MG63 (cell line): ENCODE measurements around the gene PI3. TPM values are rescaled to one million over a fixed set of nuclear protein-coding genes. Genes with fewer than 3 reads are reported as not detected.

ENCODE experiments used
- DNase-seq: peaks from one replicate; pipeline ENCODE4 v3.0.0-alpha.2; 2020
- H3K27me3 ChIP-seq: fragments of 250-450 bp; sonication (Bioruptor Pico); 2 replicates; pipeline ENCODE4 v1.5.1; 2020; ENCODE audit warnings: mild to moderate bottlenecking, moderate library complexity
- H3K36me3 ChIP-seq: fragments of 250-450 bp; sonication (Bioruptor Pico); 2 replicates; pipeline ENCODE4 v1.5.1; 2020; ENCODE audit warnings: mild to moderate bottlenecking, moderate library complexity
- H3K4me3 ChIP-seq: fragments of 250-450 bp; sonication (Bioruptor Pico); 2 replicates; pipeline ENCODE4 v1.5.1; 2020; ENCODE audit warnings: mild to moderate bottlenecking, moderate library complexity
- H3K9me3 ChIP-seq: fragments of 250-450 bp; sonication (Bioruptor Pico); 2 replicates; pipeline ENCODE4 v1.5.1; 2020; ENCODE audit warnings: mild to moderate bottlenecking, moderate library complexity
- total RNA-seq: library from RNA; depleted of rRNA; stranded (reverse); fragments of >200 nt; shearing (Covaris generic); gene quantifications from 2 replicates; pipeline ENCODE4 v1.2.3, GENCODE V29; 2014; ENCODE audit warnings: low replicate concordance

Gene PI3
- total RNA-seq, 1 experiment from 2014 or later, result not detected

DNA sequence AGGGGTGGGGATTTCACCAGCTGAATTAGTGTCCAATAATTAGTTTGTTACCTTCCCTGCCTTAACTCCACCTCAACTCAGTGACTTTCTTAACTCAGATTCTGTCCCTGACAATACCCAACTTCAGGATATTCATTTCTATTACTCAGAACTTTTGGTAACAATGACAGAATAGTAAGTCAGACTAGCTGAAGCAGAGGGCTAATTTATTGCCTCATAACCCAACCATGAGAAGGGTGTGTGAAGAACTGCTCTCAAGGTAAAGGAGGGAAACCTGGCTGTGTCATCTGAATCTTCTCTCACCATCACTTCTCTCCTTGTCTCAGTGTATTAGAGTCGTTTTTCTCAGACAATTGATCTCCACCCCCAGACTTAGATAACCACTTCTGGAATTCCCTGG, 1.2 kb upstream of the PI3 start:
- Histone ChIP-seq H3K27me3 (peaks cover 7% of the 10 kb centered on the region; the same call in 1 of the 2 replicates), H3K9me3 (peaks cover 9% of the 10 kb centered on the region)
- no peak for DNase-seq

GRCh38 chr20:45176526-45177267, 2.0 kb downstream of the PI3 start:
- Histone ChIP-seq H3K4me3 (no peak overlapping the region), H3K9me3 (no peaks in the 10 kb centered on the region), H3K36me3 (no peaks in the 10 kb centered on the region), H3K27me3 (0 out of 2 replicates have a peak, but pooled peaks cover 5% of the 10 kb centered on the region)
- DNase-seq, result no peak

More for the DNA sequence above, 1.2 kb upstream of the PI3 start:
- no peaks in the 10 kb centered on the region for H3K36me3 ChIP-seq
- H3K4me3 ChIP-seq, result no peak overlapping the region

DNA sequence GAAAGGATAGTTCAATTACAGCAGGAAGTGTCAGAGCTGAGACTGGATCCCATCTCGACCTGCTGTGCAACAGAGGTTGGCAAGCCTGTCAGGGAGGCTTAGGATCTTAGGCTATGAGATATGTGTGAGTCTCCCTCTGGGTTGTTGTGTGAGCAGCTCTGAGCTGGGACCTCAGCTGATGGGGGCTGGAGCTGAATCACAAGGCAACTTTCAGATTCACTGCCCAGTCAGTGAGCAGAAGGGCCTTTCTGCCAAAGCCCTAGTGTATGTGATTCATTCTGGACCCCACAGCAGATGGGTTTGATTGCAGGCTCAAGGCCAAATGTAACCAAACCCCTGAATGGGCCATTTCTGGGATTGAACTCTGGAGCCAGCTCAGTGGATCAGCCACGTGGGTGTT, 4.5 kb downstream of the PI3 start:
- peak; percentile 94 for DNase-seq
- Histone ChIP-seq H3K36me3 (no peaks in the 10 kb centered on the region), H3K9me3 (no peaks in the 10 kb centered on the region), H3K27me3 (no peaks in the 10 kb centered on the region), H3K4me3 (no peak overlapping the region)

GRCh38 chr20:45181639-45182038, 6.9 kb downstream of the PI3 start:
- peak; percentile 55 for DNase-seq
- H3K9me3 ChIP-seq, result no peaks in the 10 kb centered on the region
- no peak overlapping the region for H3K4me3 ChIP-seq
- H3K36me3 ChIP-seq, result no peaks in the 10 kb centered on the region
- no peaks in the 10 kb centered on the region for H3K27me3 ChIP-seq

DNA sequence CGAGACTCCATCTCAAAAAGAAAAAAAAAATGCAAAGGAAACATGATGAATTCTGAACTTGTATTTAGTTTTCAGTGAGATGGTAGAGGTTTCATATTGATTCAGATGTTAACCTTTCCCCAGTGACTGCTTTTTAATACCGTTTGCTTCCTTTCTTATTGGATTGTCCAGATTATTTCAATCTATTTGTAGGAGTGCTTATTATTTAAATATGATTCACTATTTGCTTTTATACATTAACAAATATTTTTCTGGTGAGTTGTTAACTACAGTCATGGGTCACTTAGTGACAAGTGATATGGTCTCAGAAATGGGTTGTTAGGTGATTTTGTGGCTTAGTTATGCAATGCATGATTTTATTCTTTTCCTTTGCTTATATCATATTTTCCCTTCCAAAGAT, 8.4 kb downstream of the PI3 start:
- Histone ChIP-seq H3K4me3 (no peak overlapping the region), H3K9me3 (no peaks in the 10 kb centered on the region), H3K36me3 (no peaks in the 10 kb centered on the region), H3K27me3 (no peaks in the 10 kb centered on the region)
- no peak for DNase-seq

DNA sequence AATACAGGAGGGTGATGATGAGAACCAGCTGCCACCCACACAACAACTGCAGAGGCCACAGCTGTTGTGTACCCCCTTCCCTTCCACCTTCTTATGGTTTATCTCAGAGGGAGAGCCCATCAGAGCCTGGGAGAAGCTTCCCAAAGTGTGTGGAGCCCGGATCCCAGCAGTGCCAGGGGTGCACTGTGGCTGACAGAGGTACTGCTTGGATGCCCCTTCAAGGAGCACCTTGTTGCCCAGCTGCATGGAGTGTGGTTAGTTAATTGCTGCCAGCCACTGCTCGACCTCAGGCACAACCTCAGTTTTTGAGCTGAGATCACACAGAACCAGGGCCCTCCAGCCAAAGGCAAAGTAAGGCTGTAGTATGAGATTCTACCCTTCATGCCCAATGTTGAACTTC, 13.0 kb downstream of the PI3 start:
- H3K27me3 ChIP-seq, result peaks cover 3% of the 10 kb centered on the region; the same call in 1 of the 2 replicates
- H3K4me3 ChIP-seq, result no peak overlapping the region
- H3K36me3 ChIP-seq, result no peaks in the 10 kb centered on the region
- DNase-seq, result no peak
- no peaks in the 10 kb centered on the region for H3K9me3 ChIP-seq

DNA sequence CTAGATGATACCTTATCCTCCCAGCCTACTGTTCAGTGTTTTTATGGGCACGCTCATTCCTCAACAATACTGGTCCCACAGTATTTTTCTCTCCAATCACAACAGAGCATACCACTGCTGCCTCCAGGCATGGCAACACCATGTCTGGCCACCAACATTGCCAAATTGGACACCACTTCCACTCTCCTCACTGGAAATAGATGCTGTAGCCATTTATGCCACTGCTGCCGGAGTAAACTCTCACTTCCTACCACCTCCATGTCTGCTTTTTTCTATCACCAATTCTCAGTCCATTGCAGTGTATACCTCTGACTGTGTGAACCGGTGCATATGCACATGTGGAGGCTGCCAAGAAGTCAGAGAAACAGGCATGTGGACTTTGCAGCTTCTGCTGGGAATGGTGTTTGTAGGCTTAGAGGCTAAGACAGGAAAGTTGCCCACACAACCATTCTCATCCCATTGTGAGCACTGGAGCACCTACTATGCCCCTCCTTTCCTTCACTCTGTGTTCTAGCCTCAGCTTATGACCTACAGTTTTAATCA, 14.4 kb downstream of the PI3 start:
- no peak for DNase-seq
- H3K9me3 ChIP-seq, result no peaks in the 10 kb centered on the region
- H3K4me3 ChIP-seq, result no peak overlapping the region
- peaks cover 3% of the 10 kb centered on the region; the same call in 1 of the 2 replicates for H3K27me3 ChIP-seq
- H3K36me3 ChIP-seq, result no peaks in the 10 kb centered on the region

GRCh38 chr20:45189861-45190260, 15.2 kb downstream of the PI3 start:
- peaks cover 3% of the 10 kb centered on the region; the same call in 1 of the 2 replicates for H3K27me3 ChIP-seq
- H3K36me3 ChIP-seq, result no peaks in the 10 kb centered on the region
- DNase-seq, result no peak
- H3K4me3 ChIP-seq, result no peak overlapping the region
- H3K9me3 ChIP-seq, result no peaks in the 10 kb centered on the region

DNA sequence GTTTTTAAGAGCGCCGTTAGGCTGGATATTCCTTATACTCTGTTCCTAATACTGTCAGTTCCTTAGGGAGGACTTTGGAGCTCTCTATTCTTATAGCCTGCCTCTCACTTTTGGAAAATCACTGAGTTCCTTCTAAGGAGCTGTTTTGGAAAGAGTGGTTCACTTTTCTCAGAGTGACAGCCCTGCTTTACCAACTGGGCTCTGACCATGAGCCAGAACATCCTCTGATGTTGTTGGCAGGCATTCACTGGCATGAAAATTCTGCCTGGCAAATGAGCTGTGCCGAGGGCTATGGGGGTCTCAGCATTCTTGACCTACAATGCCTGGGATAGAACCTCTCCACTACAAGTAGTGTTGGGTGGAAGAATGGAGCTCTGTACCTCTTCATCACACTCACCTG, 17.2 kb downstream of the PI3 start:
- DNase-seq, result no peak
- Histone ChIP-seq H3K27me3 (peaks cover 3% of the 10 kb centered on the region; the same call in 1 of the 2 replicates), H3K36me3 (no peaks in the 10 kb centered on the region), H3K4me3 (no peak overlapping the region), H3K9me3 (no peaks in the 10 kb centered on the region)

DNA sequence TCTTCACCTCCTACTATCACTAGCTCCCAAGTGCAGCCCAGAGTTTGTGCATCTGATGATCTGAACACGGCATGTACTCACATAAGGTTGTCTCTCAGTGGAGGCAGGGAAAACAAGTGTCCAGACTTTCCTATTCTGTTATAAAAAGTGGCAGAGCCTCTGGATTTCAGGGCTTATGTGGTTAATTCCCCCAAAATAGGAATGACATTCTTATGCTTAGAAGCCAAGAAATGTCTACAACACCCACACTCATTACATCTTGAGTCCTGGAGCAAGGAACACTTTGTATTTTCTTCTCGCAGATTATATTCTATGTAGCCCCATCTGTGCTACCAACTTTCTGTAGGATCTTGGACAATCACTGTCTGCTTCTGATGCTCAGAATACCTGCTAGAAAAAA, 18.6 kb downstream of the PI3 start:
- Histone ChIP-seq H3K4me3 (no peak overlapping the region), H3K36me3 (no peaks in the 10 kb centered on the region), H3K9me3 (no peaks in the 10 kb centered on the region), H3K27me3 (peaks cover 3% of the 10 kb centered on the region; the same call in 1 of the 2 replicates)
- DNase-seq, result no peak

- no peaks in the 10 kb centered on the region for H3K36me3 ChIP-seq
- H3K4me3 ChIP-seq, result no peak within 1 kb of the TSS
- H3K27me3 ChIP-seq, result peaks cover 17% of the 10 kb centered on the region
- no peaks in the 10 kb centered on the region for H3K9me3 ChIP-seq
- no peak for DNase-seq
These were observed 32.0 kb downstream of the PI3 start, which contains the start of gene SEMG1 for GRCh38 chr20:45206725-45207124. Gene SEMG1 (plus strand): TSS chr20:45207033. CDS start chr20:45207054, 21 bp downstream.

- Histone ChIP-seq H3K9me3 (no peaks in the 10 kb centered on the region), H3K27me3 (peaks cover 15% of the 10 kb centered on the region), H3K4me3 (no peak overlapping the region), H3K36me3 (no peaks in the 10 kb centered on the region)
- no peak for DNase-seq
These were observed 35.2 kb downstream of the PI3 start for GRCh38 chr20:45209924-45210323.

- DNase-seq, result no peak
- Histone ChIP-seq H3K9me3 (no peaks in the 10 kb centered on the region), H3K4me3 (no peak overlapping the region), H3K36me3 (no peaks in the 10 kb centered on the region), H3K27me3 (peaks cover 5% of the 10 kb centered on the region)
These were observed 37.1 kb downstream of the PI3 start for GRCh38 chr20:45211569-45212474.

DNA sequence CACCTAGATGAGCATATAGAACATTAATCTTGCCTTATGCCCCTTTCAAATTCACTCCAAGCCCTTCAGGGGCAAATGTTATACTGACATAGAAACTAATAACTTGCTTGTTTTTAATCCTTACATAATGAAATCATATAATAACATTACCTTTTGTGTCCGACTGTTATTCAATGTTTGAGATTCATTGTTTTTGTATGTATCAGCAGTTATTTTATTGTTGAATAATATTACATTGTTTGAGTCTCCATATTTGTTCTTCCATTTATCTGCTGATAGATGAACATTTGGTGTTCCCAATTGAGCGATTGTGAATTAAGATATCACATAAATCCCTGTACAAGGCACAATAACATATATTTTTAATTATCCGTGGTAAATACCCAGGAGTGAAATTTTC, 38.1 kb downstream of the PI3 start:
- no peak overlapping the region for H3K4me3 ChIP-seq
- peaks cover 5% of the 10 kb centered on the region for H3K27me3 ChIP-seq
- no peaks in the 10 kb centered on the region for H3K9me3 ChIP-seq
- H3K36me3 ChIP-seq, result no peaks in the 10 kb centered on the region
- DNase-seq, result no peak

- H3K27me3 ChIP-seq, result peaks cover 18% of the 10 kb centered on the region
- no peak overlapping the region for H3K4me3 ChIP-seq
- H3K9me3 ChIP-seq, result no peaks in the 10 kb centered on the region
- no peak for DNase-seq
- no peaks in the 10 kb centered on the region for H3K36me3 ChIP-seq
These were observed 43.4 kb downstream of the PI3 start for GRCh38 chr20:45218124-45218523.

GRCh38 chr20:45218636-45219035, 43.9 kb downstream of the PI3 start:
- Histone ChIP-seq H3K4me3 (no peak overlapping the region), H3K9me3 (no peaks in the 10 kb centered on the region), H3K27me3 (peaks cover 18% of the 10 kb centered on the region), H3K36me3 (no peaks in the 10 kb centered on the region)
- no peak for DNase-seq

GRCh38 chr20:45221076-45221475, 46.4 kb downstream of the PI3 start, which contains the start of gene SEMG2:
Gene SEMG2 (plus strand): TSS chr20:45221373. CDS start chr20:45221390, 17 bp downstream.
- Histone ChIP-seq H3K36me3 (no peaks in the 10 kb centered on the region), H3K4me3 (no peak within 1 kb of the TSS), H3K9me3 (no peaks in the 10 kb centered on the region), H3K27me3 (peaks cover 28% of the 10 kb centered on the region)
- DNase-seq, result no peak
